Melanocyte of skin (primary cell): ENCODE data around the gene SLC6A19. TPM values are rescaled to one million over a fixed set of nuclear protein-coding genes. Genes with fewer than 3 reads are reported as not detected.

ENCODE experiments used
- total RNA-seq, 2 donors: library from RNA; depleted of rRNA; stranded (reverse); fragments of >200 nt; gene quantifications; 2 replicates each; pipeline ENCODE4 v1.2.3, GENCODE V29; 2012

The SLC6A19 gene
- total RNA-seq: not detected

DNA sequence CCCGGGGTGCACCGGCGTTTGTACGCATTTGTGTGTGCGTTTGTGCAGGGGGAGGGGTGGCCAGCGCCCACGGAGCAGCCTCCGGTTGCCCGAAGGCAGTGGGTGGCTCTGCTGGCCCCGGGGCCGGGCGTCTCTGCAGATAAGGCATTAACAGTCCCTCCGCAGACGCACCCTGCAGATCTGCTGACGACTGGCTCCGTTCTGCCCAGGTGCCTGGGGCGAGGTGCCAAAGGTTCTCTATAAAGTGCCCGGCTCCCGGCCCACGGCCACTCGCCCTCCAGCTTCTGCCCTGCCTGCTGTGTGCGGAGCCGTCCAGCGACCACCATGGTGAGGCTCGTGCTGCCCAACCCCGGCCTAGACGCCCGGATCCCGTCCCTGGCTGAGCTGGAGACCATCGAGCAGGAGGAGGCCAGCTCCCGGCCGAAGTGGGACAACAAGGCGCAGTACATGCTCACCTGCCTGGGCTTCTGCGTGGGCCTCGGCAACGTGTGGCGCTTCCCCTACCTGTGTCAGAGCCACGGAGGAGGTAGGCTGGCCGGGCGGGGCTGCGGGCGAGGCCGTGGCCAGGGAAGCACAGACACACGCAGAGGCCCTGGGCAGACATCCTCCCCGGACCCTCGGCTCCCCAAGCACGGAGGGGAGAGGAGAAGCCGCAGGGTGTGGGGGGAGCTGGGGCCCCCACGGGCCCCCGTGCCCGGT lies at the start of gene SLC6A19:
TSS of gene SLC6A19 (plus strand) at position 269 of the 699 bp plus-strand sequence. CDS start at position 325, 56 bp downstream.

DNA sequence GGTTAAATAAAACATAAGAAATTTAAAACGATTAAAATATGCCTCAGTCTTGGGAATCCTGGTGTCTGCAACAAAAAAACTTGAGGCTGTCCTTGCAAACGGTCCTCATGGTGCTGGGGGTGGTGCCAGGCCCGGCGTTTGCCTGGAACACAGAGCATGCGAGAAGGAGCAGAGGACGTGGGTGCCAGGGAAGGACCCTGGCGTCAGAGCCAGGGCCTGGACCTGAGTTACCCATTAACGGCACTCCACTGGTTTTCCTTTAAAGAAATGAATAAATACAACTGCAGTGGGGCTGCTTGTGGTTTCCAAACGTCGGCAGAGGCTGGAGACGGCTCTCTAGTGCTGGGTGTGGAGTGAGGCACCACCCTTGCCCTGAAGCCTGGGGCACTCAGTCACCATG lies 23.7 kb downstream of the SLC6A19 start, which contains the start of gene SLC6A18:
TSS of gene SLC6A18 (plus strand) at position 301 of the 400 bp plus-strand sequence. CDS start at position 398, 97 bp downstream.

Other genes starting within 250 kb of the SLC6A19 start
- not detected for gene NKD2, start 192.8 kb upstream of the SLC6A19 start, total RNA-seq
- gene SLC12A7, start 89.5 kb upstream of the SLC6A19 start, total RNA-seq: 10 to 100 TPM; 21.3 to 34.3 TPM
- not detected for gene SLC6A18, start 23.8 kb downstream of the SLC6A19 start, total RNA-seq
- gene TERT, start 93.5 kb downstream of the SLC6A19 start, total RNA-seq: not detected
- 100 to 1,000 TPM; 143 to 229 TPM for gene CLPTM1L, start 143.5 kb downstream of the SLC6A19 start, total RNA-seq
- gene SLC6A3, start 243.8 kb downstream of the SLC6A19 start, total RNA-seq: not detected